Kidney capillary endothelial cell (primary cell): ENCODE data around the gene KCNJ11.

Experiments
- DNase-seq: peaks from one replicate; pipeline ENCODE4 v3.0.0-alpha.2; 2018; ENCODE audit warnings: low spot score

The KCNJ11 gene

DNA sequence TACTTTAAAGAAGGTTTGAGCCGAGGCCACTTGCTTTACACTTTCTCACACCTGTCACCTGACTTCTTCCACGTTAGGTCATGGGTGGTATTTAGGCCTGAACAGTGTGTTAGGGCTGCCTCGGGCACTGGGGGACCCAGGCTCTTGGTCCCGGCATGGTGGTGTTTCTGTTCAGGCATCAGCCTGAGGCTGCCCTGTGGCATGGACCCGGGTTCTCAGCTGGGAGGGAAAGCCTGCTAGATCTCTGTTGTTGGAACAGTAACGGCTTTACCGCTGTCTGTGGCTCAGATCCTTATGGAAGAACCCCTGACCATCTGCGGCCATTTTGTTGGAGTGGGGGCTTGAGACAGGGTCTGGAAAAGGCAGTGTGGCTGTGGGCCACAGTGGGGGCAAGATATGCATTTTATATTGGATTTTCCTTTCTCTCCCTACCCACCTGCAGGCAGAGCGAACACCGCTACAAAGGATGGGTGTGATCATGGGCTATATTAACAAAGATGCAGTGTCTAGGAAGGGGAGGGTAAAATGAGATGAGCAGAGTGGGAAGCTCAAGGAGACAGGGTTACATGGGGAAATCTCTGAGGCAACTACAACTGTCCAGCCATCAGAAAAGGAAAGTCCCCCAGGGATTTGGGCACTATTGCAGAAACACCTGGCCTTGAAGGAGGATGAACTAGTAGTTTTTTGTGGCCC lies 1.6 kb upstream of the KCNJ11 start:
- DNase-seq = no peak

DNA sequence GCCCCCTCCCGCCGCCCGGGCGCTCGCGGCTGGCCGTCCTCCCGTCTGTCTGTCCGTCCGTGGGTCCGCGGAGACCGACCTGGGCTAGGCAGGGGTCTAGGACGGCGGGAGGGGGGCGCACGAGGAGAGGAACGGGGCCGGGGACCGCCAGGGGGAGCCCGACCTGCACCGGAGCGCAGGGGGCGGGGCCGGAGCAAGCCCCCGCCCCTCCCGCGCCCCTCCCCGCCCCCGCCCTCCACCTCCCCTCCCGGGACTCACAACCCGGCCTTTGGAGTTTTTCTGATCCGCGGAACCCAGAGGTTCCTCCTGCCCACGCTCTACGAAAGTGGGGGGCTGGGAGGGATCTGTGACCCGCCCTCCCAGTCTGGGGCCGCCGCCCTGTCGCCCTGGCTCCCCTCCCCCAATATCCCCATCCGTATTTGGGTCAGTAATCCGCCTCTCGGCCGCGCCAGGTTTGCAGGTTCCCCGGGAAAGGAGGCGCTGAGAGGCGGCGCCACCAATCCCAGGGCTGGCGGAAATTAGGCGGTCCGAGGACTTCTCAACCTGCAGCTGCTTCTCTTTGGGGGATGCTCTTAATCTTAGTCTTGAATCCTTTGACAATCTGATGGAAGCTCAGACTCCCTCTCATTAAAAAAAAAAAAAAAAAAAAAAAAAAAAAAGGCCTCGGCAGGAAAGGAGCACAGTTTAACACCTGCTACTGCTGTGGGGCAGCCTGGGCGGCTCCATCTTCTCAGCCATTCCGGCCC lies 925 bp upstream of the KCNJ11 start:
- DNase-seq = no peak

DNA sequence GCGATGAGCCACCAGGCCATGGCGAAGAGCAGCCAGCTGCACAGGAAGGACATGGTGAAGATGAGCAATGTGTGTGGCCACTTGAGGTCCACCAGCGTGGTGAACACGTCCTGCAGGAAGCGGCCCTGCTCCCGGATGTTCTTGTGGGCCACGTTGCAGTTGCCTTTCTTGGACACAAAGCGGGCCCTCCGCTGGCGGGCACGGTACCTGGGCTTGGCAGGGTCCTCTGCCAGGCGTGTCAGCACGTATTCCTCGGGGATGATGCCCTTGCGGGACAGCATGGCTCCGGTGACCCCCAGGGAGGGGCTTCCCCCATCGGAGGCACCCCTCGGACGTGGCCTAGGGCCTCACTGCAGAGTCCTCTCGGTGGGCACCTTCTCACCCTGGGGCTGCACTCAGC lies 648 bp downstream of the KCNJ11 start:
- no peak for DNase-seq

DNA sequence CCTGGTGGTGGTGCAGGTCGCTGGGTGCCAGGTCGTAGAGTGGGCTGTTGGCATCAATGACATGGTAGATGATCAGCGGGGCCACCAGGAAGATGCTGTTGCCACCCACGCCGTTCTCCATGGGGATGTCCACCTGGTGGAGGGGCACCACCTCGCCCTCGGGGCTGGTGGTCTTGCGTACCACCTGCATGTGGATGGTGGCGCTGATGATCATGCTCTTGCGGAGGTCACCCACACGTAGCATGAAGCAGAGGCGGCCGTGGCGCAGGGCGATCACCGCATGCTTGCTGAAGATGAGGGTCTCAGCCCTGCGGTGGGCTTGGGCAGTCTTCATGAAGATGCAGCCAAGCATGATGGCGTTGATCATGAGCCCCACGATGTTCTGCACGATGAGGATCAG lies 1.2 kb downstream of the KCNJ11 start:
- no peak for DNase-seq

DNA sequence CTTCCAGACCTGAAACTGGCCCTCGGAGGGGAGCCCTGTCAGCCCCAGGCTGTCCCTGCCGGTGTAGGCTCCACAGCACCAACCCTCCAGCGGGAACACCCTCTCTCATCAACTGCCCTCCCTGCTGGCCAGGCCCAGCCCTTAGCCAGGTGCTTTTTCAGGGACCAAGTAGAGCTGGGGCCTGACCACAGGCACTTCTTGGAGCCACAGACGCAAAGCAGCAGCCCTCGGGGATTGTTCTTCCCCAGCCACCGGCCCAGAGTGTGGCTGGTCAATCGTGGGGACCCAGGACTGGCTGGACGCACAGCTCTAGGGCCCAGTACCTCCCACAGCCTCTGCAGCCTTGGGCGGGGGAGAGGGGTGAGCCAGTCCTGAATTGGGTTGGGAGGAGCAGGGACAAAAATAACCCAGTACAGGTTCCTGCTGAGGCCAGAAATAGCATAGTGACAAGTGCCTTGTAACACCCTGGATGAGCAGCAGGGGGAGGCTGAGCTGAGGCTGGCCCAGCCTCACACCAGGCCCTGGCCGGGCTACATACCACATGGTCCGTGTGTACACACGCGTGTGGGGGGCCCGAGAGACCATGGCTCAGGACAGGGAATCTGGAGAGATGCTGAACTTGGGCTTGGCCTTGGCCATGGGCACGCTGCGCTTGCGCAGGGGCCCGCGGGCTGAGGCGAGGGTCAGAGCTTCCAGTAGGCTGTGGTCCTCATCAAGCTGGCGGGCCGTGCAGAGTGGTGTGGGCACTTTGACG lies 2.0 kb downstream of the KCNJ11 start:
- peak; percentile 46 for DNase-seq

DNA sequence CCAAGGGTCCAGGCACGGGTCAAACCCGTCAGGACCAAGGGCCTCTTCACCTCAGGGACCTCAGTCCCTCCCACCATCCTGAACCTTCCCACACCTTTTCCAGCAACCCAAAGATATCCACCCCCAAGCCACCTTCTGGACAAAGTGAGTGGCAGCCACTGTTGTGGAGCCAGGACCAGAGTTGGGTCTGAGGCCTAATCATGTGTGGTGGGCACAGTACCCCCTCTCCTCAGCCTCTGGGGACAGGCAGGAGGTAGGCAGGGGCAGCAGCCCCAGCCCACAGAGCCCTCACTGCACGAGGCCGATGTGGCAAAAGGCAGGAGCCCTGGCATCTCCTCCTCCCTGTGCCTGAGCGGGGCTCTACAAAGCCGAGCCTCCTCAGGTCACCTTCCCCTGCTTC lies 2.5 kb downstream of the KCNJ11 start:
- DNase-seq = no peak

DNA sequence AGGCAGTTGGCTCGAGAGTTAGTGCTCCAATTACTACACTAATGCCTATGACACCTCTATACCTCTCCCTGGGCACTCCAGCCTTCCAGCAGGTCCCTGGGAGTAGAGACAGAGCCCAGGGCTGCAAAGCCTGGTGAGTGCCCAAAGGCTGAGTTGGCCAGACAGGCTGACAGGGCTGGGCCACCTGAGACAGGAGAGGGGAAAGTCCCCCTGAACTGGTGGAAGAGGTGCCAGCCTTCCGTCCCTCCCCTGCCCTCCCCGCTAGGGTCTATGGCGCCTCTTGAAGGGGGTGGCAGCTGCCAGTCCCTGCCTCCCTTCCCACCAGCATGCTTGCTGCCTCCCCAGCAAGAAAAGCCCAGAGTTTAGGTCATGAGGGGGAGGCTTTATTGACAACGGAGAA lies 3.0 kb downstream of the KCNJ11 start:
- DNase-seq = no peak

DNA sequence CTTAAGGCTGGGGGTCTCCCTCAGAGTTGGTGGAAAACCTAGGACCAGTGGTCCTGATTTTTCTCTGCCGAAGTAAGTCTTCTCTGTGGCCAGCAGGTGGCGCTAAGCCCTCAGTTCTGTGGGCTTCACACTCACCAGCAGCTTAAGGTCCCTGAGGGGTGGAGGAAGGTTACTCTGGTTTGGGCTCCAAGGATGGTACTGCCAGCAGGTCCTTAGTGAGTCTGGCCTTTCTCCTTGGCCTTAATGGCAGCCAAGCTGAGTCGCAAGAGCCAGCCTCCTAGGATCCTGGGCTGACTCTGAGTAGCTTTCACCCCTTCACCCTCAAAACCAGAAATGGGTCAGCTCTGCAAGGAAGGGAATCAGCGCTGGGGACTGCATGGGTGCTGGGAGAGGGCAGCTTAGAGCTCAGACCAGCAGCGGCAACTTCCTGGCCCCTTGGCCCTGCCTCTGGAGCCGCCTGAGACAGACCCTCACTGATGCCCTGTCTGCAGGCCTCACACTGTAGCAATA lies 4.4 kb downstream of the KCNJ11 start:
- peak; percentile 60 for DNase-seq

DNA sequence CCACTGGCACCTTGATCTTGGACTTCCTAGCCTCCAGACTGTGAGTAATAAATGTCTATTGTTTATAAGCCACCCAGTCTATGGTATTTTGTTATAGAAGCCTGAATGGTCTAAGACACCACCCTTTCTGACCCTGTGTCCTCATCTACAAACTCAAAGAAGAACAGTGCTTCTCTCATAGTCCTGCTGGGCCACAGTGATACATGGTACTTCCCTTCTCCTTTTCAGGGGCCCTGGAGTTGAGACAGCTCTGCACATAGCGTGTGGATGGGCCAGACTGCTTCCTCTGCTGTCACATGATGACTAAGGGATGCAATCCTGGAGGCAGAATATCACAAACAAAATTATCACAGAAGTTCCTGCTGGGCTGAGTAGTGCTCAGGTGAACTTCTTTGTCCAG lies 5.0 kb downstream of the KCNJ11 start:
- peak; percentile 53 for DNase-seq

DNA sequence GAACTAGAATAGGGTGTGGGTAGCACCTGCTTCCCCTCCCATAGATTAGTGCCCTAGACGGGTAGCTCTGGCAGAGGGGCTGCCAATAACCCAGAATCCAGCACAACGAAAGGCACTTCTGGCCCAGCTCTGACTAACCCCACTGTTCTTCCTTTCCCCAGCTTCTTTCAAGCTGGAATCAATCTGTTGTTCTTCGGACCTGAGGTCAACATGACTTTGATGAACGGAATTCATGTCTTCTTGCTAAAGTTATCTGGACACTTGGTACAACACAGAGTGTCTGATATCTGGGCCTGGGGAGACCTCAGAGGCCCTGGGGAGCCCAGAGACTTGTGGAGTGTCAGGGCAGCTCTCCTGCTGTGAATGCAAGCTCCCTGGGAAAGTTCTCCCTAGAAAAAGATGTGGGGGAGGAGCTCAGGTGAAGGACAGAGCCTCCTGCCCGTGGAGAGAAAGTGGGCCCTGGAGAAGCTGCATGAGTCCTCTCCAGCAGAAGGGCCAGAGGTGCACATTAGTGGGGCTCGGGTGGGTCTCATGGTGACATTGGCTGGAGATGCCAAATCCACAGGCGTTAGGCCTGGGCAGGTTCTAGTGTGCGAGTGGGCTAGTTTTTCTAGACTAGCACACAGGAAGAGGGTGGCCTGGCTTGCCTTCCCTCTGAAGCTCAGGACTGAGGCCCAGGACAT lies 6.3 kb downstream of the KCNJ11 start:
- DNase-seq = no peak

DNA sequence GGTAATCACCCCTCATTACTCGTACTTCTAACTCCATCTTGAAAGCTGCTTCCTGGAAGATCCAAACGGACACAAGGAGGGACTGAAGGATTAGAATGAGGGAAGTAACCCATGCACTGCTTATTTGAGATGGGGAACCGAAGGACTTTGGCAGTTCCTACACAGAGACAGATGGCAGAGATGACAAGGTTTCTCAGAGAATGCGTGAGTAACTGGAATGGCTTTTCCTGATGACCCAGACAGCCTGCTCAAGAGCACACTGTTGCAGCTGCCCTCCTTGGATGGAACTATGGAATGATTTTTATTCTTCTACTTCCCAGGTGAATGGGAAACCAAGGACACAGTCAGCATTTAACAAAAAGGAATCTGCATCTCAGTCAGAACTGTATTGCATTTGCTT lies 7.3 kb downstream of the KCNJ11 start:
- peak; percentile 16 for DNase-seq

DNA sequence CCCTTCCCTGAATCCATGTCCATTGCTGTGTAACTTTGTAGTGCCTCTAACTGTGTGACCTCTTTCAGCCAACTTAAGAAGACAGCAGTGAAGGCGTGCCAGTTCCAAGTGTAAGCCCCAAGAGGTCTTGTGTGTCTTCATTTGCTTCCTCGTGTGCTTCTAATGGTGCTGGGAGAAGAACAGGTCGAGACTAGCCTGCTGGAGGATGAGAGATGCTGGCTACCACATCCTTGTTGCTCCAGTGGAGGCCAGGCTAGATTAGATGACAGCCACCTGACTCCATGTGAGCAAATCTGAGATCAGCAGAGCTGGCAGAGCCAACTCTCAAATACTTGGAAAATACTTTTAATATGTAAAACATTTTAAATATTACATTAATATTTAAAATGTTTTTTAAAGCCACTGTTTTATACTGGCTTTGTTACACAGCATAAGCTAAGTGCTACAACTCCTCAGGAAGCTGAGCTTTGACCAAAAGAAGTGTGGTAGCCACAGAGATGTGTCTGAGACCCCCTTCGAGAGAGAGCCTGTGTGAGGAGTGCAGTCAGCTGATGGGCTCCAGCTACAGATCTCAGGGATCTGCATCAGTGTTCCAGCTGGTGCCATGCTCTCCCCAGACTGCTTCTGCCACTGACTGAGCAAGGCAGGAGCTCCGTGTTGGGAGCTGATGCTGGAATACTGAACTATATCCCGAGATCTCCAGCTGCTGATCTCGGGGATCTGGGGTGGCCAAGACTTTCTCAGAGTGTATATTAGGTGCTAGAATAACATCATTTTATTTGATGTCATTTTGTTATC lies 8.9 kb downstream of the KCNJ11 start:
- DNase-seq = no peak

DNA sequence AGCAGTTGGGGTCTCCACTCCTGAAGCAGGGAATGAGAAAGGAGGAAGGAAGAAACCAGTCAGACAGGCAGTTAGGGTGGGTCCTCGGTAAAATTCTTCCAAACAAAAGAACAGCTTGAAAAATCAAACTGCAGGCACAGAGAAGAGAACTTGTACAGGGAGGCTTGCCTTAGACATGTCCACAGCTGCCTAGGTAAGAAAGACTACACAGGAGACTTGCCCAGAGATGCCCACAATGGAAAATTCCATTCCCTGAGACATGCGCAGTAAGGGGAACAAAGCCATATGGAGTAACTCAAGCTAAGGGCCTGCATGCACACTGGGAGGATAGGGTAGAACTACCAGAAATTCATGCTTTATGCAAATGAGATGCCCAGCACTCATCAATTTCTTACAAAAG lies 9.8 kb downstream of the KCNJ11 start:
- no peak for DNase-seq

DNA sequence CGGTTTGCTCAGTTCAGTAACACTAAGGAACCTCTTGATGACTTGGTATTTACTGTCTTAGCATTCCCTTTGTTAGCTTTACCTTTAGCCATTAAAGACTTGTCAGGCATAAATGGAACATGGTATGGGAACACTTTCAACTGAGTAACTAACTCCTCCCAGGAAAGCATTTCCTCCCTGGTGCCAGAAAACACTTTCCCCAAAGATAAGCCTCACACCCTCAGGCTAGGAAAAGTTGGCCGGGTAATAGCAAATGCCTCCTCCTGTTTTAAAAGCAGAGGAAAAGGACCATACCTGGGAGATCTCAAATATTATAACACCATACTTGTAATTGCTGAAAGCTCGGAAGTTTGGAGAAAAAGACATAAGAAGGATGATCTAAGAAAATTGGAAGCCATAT lies 12.0 kb downstream of the KCNJ11 start:
- DNase-seq = no peak

DNA sequence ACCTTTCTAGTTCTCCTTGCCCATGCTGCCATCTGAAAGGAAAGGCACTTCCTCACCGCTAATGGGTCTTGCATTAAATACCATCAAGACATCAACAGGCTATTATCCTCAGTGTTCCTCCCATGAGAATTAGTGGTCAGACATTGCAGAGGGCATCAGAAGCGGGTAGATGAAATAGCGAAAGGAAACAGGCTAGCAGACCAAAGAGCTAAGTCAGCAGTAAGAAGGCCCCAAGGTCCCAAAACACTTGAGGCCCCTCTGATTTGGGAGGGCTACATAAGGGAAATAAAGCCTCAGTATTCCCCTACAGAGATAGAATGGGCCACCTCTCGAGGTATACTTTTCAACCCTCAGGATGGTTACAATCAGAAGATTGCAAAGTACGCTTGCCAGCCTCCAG lies 12.9 kb downstream of the KCNJ11 start:
- no peak for DNase-seq

DNA sequence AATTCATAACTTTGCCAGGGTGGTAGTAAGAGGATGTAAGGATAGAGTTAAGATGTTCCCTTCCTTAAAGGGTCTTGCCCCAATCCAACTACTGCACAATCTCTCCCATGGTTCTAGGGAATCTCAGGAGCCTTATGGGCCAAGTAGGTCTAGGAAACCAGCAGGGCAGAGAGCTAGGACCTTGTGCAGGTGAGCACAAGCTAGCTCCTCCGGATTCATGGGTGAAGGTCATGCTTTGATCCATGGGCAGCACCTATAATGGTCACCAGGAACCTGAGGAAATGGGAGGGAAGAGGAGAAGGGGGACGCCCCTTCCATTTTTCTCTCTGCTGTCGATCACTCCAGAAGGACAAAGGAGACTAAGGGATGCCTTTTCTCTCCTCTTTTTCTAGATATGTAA lies 16.8 kb downstream of the KCNJ11 start:
- DNase-seq = no peak

DNA sequence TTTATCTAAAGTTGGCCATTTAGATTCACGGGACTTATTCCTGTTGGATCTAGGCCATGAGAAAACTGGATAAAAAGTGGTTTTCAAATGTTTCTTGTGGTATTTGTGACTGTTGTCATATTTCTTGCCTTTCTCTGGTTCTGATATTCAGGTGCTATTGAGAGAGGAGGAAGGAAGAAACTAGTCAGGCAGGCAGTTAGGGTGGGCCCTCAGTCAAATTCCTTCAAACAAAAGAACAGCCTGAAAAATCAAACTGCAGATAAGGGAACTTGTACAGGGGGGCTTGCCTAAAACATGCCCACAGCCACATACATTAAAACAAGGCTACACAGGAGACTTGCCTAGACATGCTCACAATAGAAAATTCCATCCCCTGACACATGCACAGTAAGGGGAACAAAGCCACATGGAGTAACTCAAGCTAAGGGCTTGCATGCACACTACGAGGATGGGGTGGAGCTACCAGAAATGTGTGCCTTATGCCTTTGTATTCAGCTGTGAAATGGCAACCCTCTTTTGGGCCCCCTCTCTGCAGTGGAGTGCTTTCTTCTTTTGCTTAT lies 18.7 kb downstream of the KCNJ11 start:
- DNase-seq = no peak

DNA sequence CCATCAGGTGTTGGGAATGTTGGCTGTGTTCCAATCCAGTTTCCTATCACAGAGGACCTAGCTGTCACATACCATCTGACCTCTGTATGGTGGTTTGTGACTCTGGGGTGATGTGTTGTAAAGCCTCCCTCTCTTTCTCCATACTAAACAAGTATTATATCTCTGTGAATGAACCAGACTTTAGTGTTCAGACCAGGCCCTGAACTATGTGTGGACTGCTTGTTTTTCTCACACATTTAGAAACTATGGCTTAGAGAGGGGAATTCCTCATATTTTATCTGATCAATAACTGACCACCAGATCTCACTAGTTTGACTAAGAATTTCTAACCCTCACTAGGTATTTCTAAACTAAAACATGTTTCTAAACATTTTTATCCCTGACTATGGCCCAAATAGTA lies 19.4 kb downstream of the KCNJ11 start:
- no peak for DNase-seq

DNA sequence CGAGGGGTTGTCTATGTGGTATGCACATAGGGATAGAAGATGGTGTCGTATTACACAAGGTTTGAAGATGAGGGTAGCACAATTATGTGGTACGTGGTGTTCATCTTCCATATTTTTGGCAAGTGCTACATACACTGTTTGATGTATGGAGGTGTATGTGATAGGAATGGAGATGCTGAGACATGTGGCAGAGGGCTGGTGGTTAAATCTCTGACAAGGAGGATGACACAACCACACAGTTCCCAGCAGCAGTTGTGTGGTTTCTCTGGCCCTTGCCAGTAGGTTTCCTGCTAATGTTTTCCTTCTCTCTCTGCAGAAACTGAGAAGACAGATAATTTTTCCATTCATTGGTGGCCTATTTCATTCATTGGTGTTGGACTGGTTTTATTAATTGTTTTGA lies 19.9 kb downstream of the KCNJ11 start:
- no peak for DNase-seq

DNA sequence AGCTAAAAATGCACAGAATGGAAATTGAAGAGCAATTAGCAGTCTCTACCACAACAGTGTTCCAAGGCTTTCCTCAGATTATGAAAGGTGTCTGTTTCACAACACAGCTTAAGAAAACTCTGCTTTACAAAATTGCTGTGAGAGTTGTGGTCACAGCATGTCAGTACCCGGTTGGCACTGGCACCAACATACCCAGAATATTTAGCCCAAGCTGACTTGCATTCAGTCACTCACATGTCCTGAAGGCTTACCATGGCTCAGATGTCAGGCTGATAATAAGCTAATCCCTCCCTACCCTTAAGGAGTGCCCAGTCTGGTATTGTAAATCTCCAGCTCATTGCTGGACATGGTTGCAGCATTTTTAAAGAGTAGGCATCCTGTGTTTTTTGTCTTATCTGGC lies 22.0 kb downstream of the KCNJ11 start:
- DNase-seq = no peak

DNA sequence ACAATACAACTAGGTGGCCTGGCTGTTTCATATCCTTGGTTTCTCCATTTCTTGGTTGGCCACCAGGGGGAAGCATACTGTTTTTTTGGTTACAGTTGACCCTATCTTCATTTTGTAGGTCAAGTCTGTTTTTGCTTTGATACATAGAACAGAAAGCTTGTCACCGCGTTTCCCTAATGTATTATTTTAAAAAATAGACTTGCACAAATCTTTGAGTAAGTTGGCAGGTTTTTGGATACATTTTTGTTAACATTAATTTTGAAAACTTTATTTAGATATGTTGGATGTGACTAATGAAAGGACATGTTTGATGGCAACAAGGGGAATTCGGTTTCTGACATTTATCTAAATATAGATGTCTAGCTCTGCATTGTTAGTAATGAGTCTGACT lies 33.9 kb downstream of the KCNJ11 start:
- peak; percentile 72 for DNase-seq
